Ishikawa (cell line): Measurements from ENCODE around the gene BICDL1.

ENCODE experiments used
- CEBPB ChIP-seq: IDR thresholded peaks from 2 replicates; pipeline ENCODE4 v1.6.1; 2012
- CREB1 ChIP-seq: IDR thresholded peaks from 2 replicates; pipeline ENCODE4 v1.6.1; 2012; ENCODE audit warnings: low read depth
- EP300 ChIP-seq: IDR thresholded peaks from 2 replicates; pipeline ENCODE4 v1.6.1; 2012; ENCODE audit warnings: borderline replicate concordance
- FOXM1 ChIP-seq: IDR thresholded peaks from 2 replicates; pipeline ENCODE4 v1.6.1; 2012; ENCODE audit warnings: low read depth, borderline replicate concordance
- MAX ChIP-seq: IDR thresholded peaks from 2 replicates; pipeline ENCODE4 v1.6.1; 2012
- NFIC ChIP-seq: IDR thresholded peaks from 2 replicates; pipeline ENCODE4 v1.6.1; 2012
- RAD21 ChIP-seq: IDR thresholded peaks from 2 replicates; pipeline ENCODE4 v1.6.1; 2012; ENCODE audit warnings: low read depth
- REST ChIP-seq: IDR thresholded peaks from 2 replicates; pipeline ENCODE4 v1.6.1; 2012; ENCODE audit warnings: low read depth, mild to moderate bottlenecking
- TAF1 ChIP-seq: IDR thresholded peaks from 2 replicates; pipeline ENCODE4 v1.6.1; 2012; ENCODE audit warnings: low read depth, mild to moderate bottlenecking
- TCF12 ChIP-seq: IDR thresholded peaks from 2 replicates; pipeline ENCODE4 v1.6.1; 2012; ENCODE audit warnings: low read depth
- TEAD4 ChIP-seq: IDR thresholded peaks from 2 replicates; pipeline ENCODE4 v1.6.1; 2012
- YY1 ChIP-seq: IDR thresholded peaks from 2 replicates; pipeline ENCODE4 v1.6.1; 2012; ENCODE audit warnings: low read depth
- TF ChIP-seq, protein P1 (sequence below): IDR thresholded peaks from 2 replicates; pipeline ENCODE4 v1.6.1; 2012

DNA sequence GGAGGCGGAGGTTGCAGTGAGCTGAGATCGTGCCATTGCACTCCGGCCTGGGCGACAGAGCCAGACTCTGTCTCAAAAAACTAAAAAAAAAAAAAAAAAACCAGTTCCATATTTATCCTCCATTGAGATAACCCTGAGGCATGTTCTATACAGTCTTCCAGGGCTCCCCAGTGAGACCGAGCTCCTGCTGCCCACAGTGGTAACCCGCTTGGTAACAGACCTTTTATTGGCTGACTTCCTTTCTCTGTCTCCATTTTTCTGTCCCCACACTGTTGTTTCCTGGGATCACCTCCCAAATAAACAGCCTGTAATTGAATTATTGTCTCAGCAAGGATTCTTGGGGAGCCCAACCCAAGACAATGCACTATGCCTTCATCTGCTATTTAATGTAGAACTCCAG lies 42.8 kb upstream of the BICDL1 start:
- TF ChIP-seq CEBPB = no peak
- TF ChIP-seq REST = no peak
- TF ChIP-seq YY1 = no peak
- no peak for TF ChIP-seq EP300
- no peak for TF ChIP-seq CREB1
- TF ChIP-seq TCF12 = no peak
- no peak for TF ChIP-seq MAX
- TF ChIP-seq RAD21 = no peak
- TF ChIP-seq, protein P1, sequence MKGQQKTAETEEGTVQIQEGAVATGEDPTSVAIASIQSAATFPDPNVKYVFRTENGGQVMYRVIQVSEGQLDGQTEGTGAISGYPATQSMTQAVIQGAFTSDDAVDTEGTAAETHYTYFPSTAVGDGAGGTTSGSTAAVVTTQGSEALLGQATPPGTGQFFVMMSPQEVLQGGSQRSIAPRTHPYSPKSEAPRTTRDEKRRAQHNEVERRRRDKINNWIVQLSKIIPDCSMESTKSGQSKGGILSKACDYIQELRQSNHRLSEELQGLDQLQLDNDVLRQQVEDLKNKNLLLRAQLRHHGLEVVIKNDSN = no peak
- TF ChIP-seq FOXM1 = no peak
- no peak for TF ChIP-seq NFIC
- TF ChIP-seq TAF1 = no peak
- TF ChIP-seq TEAD4 = no peak
